Stomach (tissue), 4 donors: Measurements from ENCODE around the gene SSR1.
"Not testable (repeated sequence)": the region's sequence is repeated elsewhere in the genome, so short reads cannot be mapped to it uniquely, and the experiment has no call there.

ENCODE experiments used
- CTCF ChIP-seq, 7 experiments: fragments of 450-650 bp in 4 of 7; fragments of 200-600 bp in 3 of 7; sonication (generic) in 3 of 7; IDR thresholded peaks; one replicate each; pipeline ENCODE4 v1.5.1; 2016 to 2019; ENCODE audit warnings: antibody characterized with exemption in 7 of 7, control low read depth in 2 of 7, mild to moderate bottlenecking in 1 of 7
- EP300 ChIP-seq: sonication (generic); formaldehyde crosslinking; IDR thresholded peaks from one replicate; pipeline ENCODE4 v1.6.1; 2017; ENCODE audit warnings: antibody characterized with exemption
- POLR2A ChIP-seq, 4 donors: fragments of 450-650 bp; IDR thresholded peaks; one replicate each; pipeline ENCODE4 v1.6.1; 2016; ENCODE audit warnings: antibody characterized with exemption in 4 of 4, control low read depth in 2 of 4, mild to moderate bottlenecking in 1 of 4, moderate library complexity in 1 of 4
- POLR2AphosphoS5 ChIP-seq, 3 donors: sonication (generic); formaldehyde crosslinking; IDR thresholded peaks; one replicate each; pipeline ENCODE4 v1.6.1; 2016; ENCODE audit warnings: antibody characterized with exemption in 3 of 3

- TF ChIP-seq CTCF (IDR thresholded peaks at IDR 0.05); POLR2AphosphoS5 (IDR thresholded peaks at IDR 0.05); POLR2A (IDR thresholded peaks at IDR 0.05); EP300: not testable (repeated sequence)
Observed at GRCh38 chr6:7344773-7345450, 31.9 kb upstream of the SSR1 start.
